K562 (cell line): ENCODE measurements around the gene DPAGT1. TPM values are rescaled to one million over a fixed set of nuclear protein-coding genes. Genes with fewer than 3 reads are reported as not detected.
A peak's percentile ranks its signal among the peaks of the same experiment; 100 is the strongest.

Experiments used
- ASH1L ChIP-seq: fragments of 450-650 bp; IDR thresholded peaks from 2 replicates; pipeline ENCODE4 v1.6.1; 2018; ENCODE audit warnings: borderline replicate concordance, mild to moderate bottlenecking, low read depth; ENCODE audit not compliant: partially characterized antibody
- ATF7 ChIP-seq: fragments of 450-650 bp; IDR thresholded peaks from 2 replicates; pipeline ENCODE4 v1.7.1; 2014; ENCODE audit warnings: mild to moderate bottlenecking, moderate library complexity
- FIP1L1 ChIP-seq: fragments of 200-400 bp; formaldehyde crosslinking; IDR thresholded peaks from 2 replicates; pipeline ENCODE4 v1.6.1; 2018; ENCODE audit warnings: mild to moderate bottlenecking, low read depth, low read length; ENCODE audit not compliant: poor library complexity, severe bottlenecking
- HDGF ChIP-seq: fragments of 450-650 bp; IDR thresholded peaks from 2 replicates; pipeline ENCODE4 v1.6.1; 2016
- MTA3 ChIP-seq: fragments of 450-650 bp; formaldehyde crosslinking; IDR thresholded peaks from 2 replicates; pipeline ENCODE4 v1.6.1; 2017; ENCODE audit warnings: mild to moderate bottlenecking, borderline replicate concordance
- PHF8 ChIP-seq: fragments of 200-600 bp; sonication (generic); IDR thresholded peaks from 2 replicates; pipeline ENCODE4 v1.6.1; 2012; ENCODE audit warnings: mixed run types, mild to moderate bottlenecking, inconsistent platforms, low read length, moderate library complexity, borderline replicate concordance
- RFX1 ChIP-seq: fragments of 450-650 bp; IDR thresholded peaks from 2 replicates; pipeline ENCODE4 v1.6.1; 2016; ENCODE audit warnings: mild to moderate bottlenecking, moderate library complexity
- SMARCB1 ChIP-seq: IDR thresholded peaks from 2 replicates; pipeline ENCODE4 v1.6.1; 2011; ENCODE audit warnings: improper control_type of control experiment, low read depth; ENCODE audit not compliant: insufficient read length
- TBL1XR1 ChIP-seq, 2 experiments: IDR thresholded peaks; 2 replicates each; pipeline ENCODE4 v1.6.1; 2012; ENCODE audit warnings: improper control_type of control experiment in 2 of 2, low read length in 2 of 2, mild to moderate bottlenecking in 1 of 2
- TOE1 ChIP-seq, 2 experiments: fragments of 450-650 bp in 1 of 2; sonication (generic) in 1 of 2; formaldehyde crosslinking in 1 of 2; IDR thresholded peaks; 2 replicates each; pipeline versions ENCODE4 v1.7.1 to v1.8.0; 2016 to 2022; ENCODE audit warnings: borderline replicate concordance in 2 of 2, mild to moderate bottlenecking in 2 of 2, antibody characterized with exemption in 1 of 2, inconsistent platforms in 1 of 2, low read depth in 1 of 2, missing genetic modification reagents in 1 of 2, moderate library complexity in 1 of 2
- ZKSCAN8 ChIP-seq: fragments of 200-800 bp; sonication (Bioruptor generic); IDR thresholded peaks from 2 replicates; pipeline ENCODE4 v1.6.1; 2016; ENCODE audit warnings: missing genetic modification characterization, missing compliant biosample characterization
- ZNF134 ChIP-seq: fragments of 250-450 bp; sonication (Bioruptor Pico); conservative IDR thresholded peaks from 2 replicates; pipeline ENCODE4 v1.4.0; 2020
- polyA plus RNA-seq, 8 experiments: library from polyadenylated mRNA; depleted of rRNA in 4 of 8; stranded (reverse) in 5 of 8; unstranded in 3 of 8; fragments of >200 nt; fragmentation: Nextera tagmentation in 2 of 8; fragmentation: Illumina TruSeq in 1 of 8; extraction: Ambion mirVana in 2 of 8; extraction: Trizol in 1 of 8; gene quantifications; 2 replicates each; pipeline versions ENCODE4 v1.2.1 to v1.2.3, GENCODE V29; 2011 to 2014; ENCODE audit warnings: inconsistent platforms in 1 of 8, missing spikeins in 1 of 8
- total RNA-seq, 7 experiments: library from RNA; depleted of rRNA in 6 of 7; stranded (reverse); fragments of >200 nt in 6 of 7; fragmentation: Illumina TruSeq in 2 of 7; extraction: Trizol in 2 of 7; gene quantifications; 2 replicates each; pipeline versions ENCODE4 v1.2.1 to v1.2.3, GENCODE V29; 2011 to 2021; ENCODE audit warnings: low replicate concordance in 1 of 7
- TF ChIP-seq, protein P1 (sequence below), 2 experiments: fragments of 450-650 bp; formaldehyde crosslinking in 1 of 2; IDR thresholded peaks; 2 replicates each; pipeline versions ENCODE4 v1.4.0 to v1.6.1; 2014 to 2020; ENCODE audit warnings: mild to moderate bottlenecking in 2 of 2, borderline replicate concordance in 1 of 2, low read depth in 1 of 2
- TF ChIP-seq, protein P2 (sequence below): sonication (generic); formaldehyde crosslinking; IDR thresholded peaks from 2 replicates; pipeline ENCODE4 v1.8.0; 2023; ENCODE audit warnings: mild to moderate bottlenecking, missing genetic modification reagents
- TF ChIP-seq, protein P3 (sequence below): sonication (generic); formaldehyde crosslinking; IDR thresholded peaks from 2 replicates; pipeline ENCODE4 v1.8.0; 2022; ENCODE audit warnings: mild to moderate bottlenecking, missing genetic modification reagents

The DPAGT1 gene
- total and polyA plus RNA-seq, 9 of the 15 experiments (the other 6 are each of a cell fraction or from before 2014, with no cell fraction given): 29.9 to 135 (median 85.0) TPM

DNA sequence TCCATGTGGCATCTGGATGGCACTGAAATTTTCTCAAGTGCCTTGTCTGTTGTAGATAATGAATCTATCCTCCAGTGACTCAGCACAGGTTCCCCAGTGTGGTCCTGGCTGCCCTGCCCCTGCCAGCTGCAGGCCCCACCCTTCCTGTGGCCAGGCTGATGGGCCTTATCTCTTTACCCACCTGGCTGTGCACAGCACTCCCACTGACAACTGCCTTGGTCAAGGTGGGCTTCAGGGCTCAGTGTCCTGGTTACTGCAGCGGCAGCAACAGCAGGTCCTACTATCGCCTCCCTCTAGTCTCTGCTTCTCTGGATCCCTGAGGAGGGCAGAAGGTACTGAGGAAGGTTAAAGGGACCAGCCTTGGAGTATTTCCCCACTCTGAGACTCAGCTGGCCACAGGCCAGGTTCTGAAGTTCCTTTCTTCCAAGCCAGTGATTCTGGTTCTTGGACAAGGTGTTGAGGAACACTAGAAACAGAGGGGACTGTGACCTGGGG lies 13.9 kb downstream of the DPAGT1 start (continued):
- TF ChIP-seq ATF7 (peak; percentile 76), PHF8 (peak; percentile 27; the same call in 1 of the 2 replicates), FIP1L1 (no peak), ASH1L (no peak), RFX1 (no peak), HDGF (no peak), TOE1 (IDR thresholded peaks at IDR 0.05; ENCODE audit: borderline replicate concordance) (no peak), TOE1 (CRISPR knock-in tag; IDR thresholded peaks at IDR 0.05; ENCODE audit: borderline replicate concordance, low read depth) (peak; percentile 61; the same call in 1 of the 2 replicates), TBL1XR1 (IDR thresholded peaks at IDR 0.05; ENCODE audit: low read length in 2 of 2) (peak; percentile 91; a peak in 3 of 4 replicates), SMARCB1 (no peak), ZKSCAN8 (peak; percentile 79), ZNF134 (CRISPR knock-in tag) (0 out of 2 replicates have a peak, but pooled peaks have one; percentile 12), MTA3 (peak; percentile 97)
- TF ChIP-seq, protein P1, sequence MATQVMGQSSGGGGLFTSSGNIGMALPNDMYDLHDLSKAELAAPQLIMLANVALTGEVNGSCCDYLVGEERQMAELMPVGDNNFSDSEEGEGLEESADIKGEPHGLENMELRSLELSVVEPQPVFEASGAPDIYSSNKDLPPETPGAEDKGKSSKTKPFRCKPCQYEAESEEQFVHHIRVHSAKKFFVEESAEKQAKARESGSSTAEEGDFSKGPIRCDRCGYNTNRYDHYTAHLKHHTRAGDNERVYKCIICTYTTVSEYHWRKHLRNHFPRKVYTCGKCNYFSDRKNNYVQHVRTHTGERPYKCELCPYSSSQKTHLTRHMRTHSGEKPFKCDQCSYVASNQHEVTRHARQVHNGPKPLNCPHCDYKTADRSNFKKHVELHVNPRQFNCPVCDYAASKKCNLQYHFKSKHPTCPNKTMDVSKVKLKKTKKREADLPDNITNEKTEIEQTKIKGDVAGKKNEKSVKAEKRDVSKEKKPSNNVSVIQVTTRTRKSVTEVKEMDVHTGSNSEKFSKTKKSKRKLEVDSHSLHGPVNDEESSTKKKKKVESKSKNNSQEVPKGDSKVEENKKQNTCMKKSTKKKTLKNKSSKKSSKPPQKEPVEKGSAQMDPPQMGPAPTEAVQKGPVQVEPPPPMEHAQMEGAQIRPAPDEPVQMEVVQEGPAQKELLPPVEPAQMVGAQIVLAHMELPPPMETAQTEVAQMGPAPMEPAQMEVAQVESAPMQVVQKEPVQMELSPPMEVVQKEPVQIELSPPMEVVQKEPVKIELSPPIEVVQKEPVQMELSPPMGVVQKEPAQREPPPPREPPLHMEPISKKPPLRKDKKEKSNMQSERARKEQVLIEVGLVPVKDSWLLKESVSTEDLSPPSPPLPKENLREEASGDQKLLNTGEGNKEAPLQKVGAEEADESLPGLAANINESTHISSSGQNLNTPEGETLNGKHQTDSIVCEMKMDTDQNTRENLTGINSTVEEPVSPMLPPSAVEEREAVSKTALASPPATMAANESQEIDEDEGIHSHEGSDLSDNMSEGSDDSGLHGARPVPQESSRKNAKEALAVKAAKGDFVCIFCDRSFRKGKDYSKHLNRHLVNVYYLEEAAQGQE (IDR thresholded peaks at IDR 0.05; ENCODE audit: borderline replicate concordance): peak; percentile 44; the same call in 1 of the 2 replicates
- TF ChIP-seq, protein P1 (CRISPR knock-in tag; IDR thresholded peaks at IDR 0.05; ENCODE audit: low read depth): no peak
- TF ChIP-seq, protein P2, sequence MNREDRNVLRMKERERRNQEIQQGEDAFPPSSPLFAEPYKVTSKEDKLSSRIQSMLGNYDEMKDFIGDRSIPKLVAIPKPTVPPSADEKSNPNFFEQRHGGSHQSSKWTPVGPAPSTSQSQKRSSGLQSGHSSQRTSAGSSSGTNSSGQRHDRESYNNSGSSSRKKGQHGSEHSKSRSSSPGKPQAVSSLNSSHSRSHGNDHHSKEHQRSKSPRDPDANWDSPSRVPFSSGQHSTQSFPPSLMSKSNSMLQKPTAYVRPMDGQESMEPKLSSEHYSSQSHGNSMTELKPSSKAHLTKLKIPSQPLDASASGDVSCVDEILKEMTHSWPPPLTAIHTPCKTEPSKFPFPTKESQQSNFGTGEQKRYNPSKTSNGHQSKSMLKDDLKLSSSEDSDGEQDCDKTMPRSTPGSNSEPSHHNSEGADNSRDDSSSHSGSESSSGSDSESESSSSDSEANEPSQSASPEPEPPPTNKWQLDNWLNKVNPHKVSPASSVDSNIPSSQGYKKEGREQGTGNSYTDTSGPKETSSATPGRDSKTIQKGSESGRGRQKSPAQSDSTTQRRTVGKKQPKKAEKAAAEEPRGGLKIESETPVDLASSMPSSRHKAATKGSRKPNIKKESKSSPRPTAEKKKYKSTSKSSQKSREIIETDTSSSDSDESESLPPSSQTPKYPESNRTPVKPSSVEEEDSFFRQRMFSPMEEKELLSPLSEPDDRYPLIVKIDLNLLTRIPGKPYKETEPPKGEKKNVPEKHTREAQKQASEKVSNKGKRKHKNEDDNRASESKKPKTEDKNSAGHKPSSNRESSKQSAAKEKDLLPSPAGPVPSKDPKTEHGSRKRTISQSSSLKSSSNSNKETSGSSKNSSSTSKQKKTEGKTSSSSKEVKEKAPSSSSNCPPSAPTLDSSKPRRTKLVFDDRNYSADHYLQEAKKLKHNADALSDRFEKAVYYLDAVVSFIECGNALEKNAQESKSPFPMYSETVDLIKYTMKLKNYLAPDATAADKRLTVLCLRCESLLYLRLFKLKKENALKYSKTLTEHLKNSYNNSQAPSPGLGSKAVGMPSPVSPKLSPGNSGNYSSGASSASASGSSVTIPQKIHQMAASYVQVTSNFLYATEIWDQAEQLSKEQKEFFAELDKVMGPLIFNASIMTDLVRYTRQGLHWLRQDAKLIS (CRISPR knock-in tag): peak; percentile 65; the same call in 1 of the 2 replicates
- TF ChIP-seq, protein P3, sequence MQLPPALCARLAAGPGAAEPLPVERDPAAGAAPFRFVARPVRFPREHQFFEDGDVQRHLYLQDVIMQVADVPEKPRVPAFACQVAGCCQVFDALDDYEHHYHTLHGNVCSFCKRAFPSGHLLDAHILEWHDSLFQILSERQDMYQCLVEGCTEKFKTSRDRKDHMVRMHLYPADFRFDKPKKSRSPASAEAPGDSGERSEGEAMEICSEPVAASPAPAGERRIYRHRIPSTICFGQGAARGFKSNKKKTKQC (CRISPR knock-in tag): no peak
